ENCODE measurements around the gene NDUFB3. TPM values are rescaled to one million over a fixed set of nuclear protein-coding genes. Genes with fewer than 3 reads are reported as not detected.
"Not testable (repeated sequence)": the region's sequence is repeated elsewhere in the genome, so short reads cannot be mapped to it uniquely, and the experiment has no call there.

NDUFB3 gene
- 10 to 100 TPM; 19.8 to 31.1 TPM for total RNA-seq

DNA sequence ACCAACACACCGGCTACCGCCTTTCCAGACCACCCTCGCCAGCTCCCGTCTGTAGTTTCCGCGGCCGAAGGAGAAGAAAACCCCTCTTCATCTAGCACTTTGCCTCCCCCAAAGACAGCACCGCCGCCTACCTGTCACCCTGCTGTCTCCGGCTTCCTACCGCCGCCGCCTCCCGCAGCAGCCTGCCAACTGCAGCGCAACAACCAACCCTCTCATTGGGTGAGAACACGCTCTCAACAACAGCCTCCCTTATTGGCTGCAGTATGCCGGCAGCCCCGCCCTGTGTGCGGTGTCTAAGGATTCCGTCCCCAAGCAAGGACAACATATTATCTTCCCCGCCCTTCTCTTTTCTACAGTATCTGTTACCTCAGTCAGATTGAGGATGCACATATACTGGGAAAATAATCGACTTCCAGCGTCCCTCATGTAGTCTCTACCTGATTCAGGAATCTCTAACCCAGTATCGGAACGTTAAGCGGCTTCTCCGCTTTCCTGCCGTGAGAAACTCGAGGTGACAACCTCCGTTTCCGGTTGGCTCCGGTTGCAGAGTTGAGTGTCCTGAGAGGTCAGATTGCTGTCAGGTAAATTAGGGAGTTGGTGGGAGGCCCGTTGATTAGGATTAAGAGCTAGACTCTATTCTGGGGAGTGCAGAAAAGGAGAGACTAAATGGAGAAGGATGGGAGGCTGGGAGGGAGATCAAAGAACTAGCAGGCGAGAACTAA, at the start of gene NDUFB3, which contains the start of gene HYCC2:
Gene NDUFB3 (plus strand): TSS at position 523 of the 722 bp plus-strand sequence. CDS start 6,882 bp downstream, outside the sequence.
Gene HYCC2 (minus strand): TSS at position 193 of the 722 bp plus-strand sequence. CDS start 47,662 bp downstream, outside the sequence.
- H3K27me3 ChIP-seq = no peaks in the 10 kb centered on the region
- peak within 1 kb of the TSS; percentile 71 to 93 for H3K4me3 ChIP-seq
- peaks cover 36% of the 10 kb centered on the region for H3K4me1 ChIP-seq
- 0% methylated on average over 33 to 34 of the region's 34 CpGs for WGBS, 2 donors
- intact Hi-C loops (cut with DNase I) = loop anchor here (10.0 kb wide), 2 partner anchors 167 to 357 kb away; no protein-coding TSS in a partner anchor
- ATAC-seq (peak; percentile 100), DNase-seq (peak; percentile 90 to 93 (median 92))
- H3K36me3 ChIP-seq (replicated peaks in 1 of 2; ENCODE audit: insufficient read depth in 1 of 2, low read depth in 2 of 2) = no peaks in the 10 kb centered on the region
- H3K27ac ChIP-seq = peak within 1 kb of the TSS; percentile 73 to 94 (median 88)
- H3K9me3 ChIP-seq = no peaks in the 10 kb centered on the region
- TF ChIP-seq POLR2A (IDR thresholded peaks at IDR 0.05) = peak in 2 of 3 donors; percentile 75 to 82
- TF ChIP-seq, protein P1, sequence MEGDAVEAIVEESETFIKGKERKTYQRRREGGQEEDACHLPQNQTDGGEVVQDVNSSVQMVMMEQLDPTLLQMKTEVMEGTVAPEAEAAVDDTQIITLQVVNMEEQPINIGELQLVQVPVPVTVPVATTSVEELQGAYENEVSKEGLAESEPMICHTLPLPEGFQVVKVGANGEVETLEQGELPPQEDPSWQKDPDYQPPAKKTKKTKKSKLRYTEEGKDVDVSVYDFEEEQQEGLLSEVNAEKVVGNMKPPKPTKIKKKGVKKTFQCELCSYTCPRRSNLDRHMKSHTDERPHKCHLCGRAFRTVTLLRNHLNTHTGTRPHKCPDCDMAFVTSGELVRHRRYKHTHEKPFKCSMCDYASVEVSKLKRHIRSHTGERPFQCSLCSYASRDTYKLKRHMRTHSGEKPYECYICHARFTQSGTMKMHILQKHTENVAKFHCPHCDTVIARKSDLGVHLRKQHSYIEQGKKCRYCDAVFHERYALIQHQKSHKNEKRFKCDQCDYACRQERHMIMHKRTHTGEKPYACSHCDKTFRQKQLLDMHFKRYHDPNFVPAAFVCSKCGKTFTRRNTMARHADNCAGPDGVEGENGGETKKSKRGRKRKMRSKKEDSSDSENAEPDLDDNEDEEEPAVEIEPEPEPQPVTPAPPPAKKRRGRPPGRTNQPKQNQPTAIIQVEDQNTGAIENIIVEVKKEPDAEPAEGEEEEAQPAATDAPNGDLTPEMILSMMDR (IDR thresholded peaks at IDR 0.05) = peak in 5 of 7 experiments; percentile 22 to 66 (median 48)

DNA sequence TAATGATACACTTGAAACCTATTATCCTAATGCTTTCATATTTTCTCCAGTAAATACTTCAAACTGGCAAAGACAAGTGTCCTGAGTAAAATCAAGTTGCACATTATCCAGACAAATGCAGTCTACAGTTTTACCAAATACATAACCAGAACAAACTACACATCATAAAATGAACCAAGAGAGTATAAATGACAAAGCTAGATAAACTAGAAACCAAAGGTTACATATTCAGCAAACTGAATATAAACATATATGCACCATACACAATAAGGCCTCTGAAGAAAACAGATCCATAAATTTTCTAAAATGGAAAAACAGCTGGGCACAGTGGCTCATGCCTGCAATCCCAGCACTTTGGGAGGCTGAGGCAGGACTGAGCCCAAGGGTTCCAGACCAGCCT, 47.3 kb upstream of the NDUFB3 start:
- Histone ChIP-seq H3K4me3 (no peak overlapping the region), H3K27ac (no peak overlapping the region), H3K36me3 (replicated peaks in 1 of 2; ENCODE audit: insufficient read depth in 1 of 2, low read depth in 2 of 2) (no peaks in the 10 kb centered on the region), H3K9me3 (no peaks in the 10 kb centered on the region), H3K4me1 (no peaks in the 10 kb centered on the region), H3K27me3 (no peaks in the 10 kb centered on the region)
- no peak for ATAC-seq
- TF ChIP-seq, protein P1 (IDR thresholded peaks at IDR 0.05) = no peak
- no peak for TF ChIP-seq POLR2A (IDR thresholded peaks at IDR 0.05)
- no peak for DNase-seq
- intact Hi-C loops (cut with DNase I) = no loop called here

- DNase-seq; H3K27me3 ChIP-seq; H3K36me3 ChIP-seq (replicated peaks in 1 of 2; ENCODE audit: insufficient read depth in 1 of 2, low read depth in 2 of 2); intact Hi-C loops (cut with DNase I); ATAC-seq; H3K27ac ChIP-seq; H3K9me3 ChIP-seq; H3K4me3 ChIP-seq; H3K4me1 ChIP-seq: not testable (repeated sequence)
- 96 to 100% methylated on average over 2 of the region's 2 CpGs for WGBS, 2 donors
Measured at GRCh38 chr2:201034355-201034754, 37.4 kb upstream of the NDUFB3 start.

GRCh38 chr2:201038361-201038760, 33.4 kb upstream of the NDUFB3 start:
- DNase-seq; H3K27ac ChIP-seq; H3K4me3 ChIP-seq; H3K36me3 ChIP-seq (replicated peaks in 1 of 2; ENCODE audit: insufficient read depth in 1 of 2, low read depth in 2 of 2); H3K9me3 ChIP-seq; intact Hi-C loops (cut with DNase I); H3K27me3 ChIP-seq; H3K4me1 ChIP-seq; ATAC-seq: not testable (repeated sequence)
- 95 to 99% methylated on average over 4 of the region's 4 CpGs for WGBS, 2 donors

GRCh38 chr2:201038855-201039254, 32.9 kb upstream of the NDUFB3 start:
- 81 to 82% methylated on average over 2 of the region's 2 CpGs for WGBS, 2 donors
- H3K9me3 ChIP-seq = no peaks in the 10 kb centered on the region
- TF ChIP-seq, protein P1 (IDR thresholded peaks at IDR 0.05) = no peak
- no peak for TF ChIP-seq POLR2A (IDR thresholded peaks at IDR 0.05)
- DNase-seq = no peak
- intact Hi-C loops (cut with DNase I) = no loop called here
- H3K4me3 ChIP-seq = no peak overlapping the region
- no peaks in the 10 kb centered on the region for H3K36me3 ChIP-seq (replicated peaks in 1 of 2; ENCODE audit: insufficient read depth in 1 of 2, low read depth in 2 of 2)
- H3K27me3 ChIP-seq = no peaks in the 10 kb centered on the region
- no peak overlapping the region for H3K27ac ChIP-seq
- no peaks in the 10 kb centered on the region for H3K4me1 ChIP-seq
- ATAC-seq = no peak

All from body of pancreas (tissue), 4 donors.